ENCODE measurements around the gene SHF. TPM values are rescaled to one million over a fixed set of nuclear protein-coding genes. Genes with fewer than 3 reads are reported as not detected.

The SHF gene
- total RNA-seq, 2 donors from 2014 or later, result 5.6 to 8.3 TPM

DNA sequence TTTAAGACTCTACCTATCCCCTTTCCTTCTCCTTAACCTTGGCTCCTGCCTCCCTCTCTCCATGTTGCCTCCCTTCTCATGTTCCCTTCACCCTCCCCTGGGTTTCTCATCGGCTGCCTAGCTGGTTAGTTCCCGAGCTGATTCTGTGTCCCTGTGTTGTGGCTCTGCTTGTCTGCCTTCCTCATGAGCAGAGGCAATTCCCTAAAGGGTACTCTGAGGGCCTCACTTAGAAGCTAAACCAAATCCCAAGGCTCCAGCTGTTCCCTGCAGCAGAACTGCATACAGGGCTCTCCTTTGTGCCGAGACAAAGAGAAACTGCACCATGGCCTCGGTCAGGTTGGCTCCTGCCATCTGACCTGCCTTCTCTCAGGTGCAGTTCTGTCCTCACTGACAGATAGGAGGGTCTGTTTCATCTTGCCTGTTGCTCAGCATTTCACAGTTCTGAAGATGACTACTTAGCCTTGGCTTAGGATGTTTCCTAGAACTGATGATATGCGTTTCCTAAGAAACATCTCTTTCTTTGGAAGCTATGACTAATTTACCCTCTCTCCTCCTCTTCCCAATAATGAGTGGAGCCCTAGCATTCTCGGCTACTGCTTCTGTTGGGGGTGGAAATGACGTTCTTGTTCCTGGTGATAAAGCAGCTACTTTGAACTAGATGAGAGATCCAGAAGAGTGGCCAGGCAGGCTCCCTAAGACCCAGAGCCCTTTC lies 30.9 kb downstream of the SHF start:
- intact Hi-C loops (cut with DNase I, micrococcal nuclease), result loop anchor here in 1 of 2 donors (5.0 kb wide), 1 partner anchor 50 kb away; no protein-coding TSS in a partner anchor
- no peak for DNase-seq
- no peak for ATAC-seq

DNA sequence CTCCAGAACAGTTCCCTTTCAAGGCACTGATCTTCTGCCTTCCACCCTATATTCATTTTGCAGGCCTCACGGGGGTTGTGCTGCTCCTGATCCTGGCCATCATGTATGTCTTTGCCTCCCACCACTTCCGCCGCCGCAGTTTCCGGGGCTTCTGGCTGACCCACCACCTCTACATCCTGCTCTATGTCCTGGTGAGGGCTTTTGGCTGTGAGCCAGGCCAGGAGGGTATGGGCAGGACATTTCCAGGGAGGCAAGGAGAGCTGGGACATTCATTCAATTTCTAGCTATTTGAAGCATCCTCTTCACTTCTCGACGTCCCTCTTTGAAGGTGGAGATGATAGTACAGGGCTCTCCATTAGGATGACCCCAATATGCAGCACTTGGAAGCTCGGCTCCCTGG lies 32.0 kb downstream of the SHF start:
- no peak for DNase-seq
- intact Hi-C loops (cut with DNase I, micrococcal nuclease), result loop anchor here in 1 of 2 donors (5.0 kb wide), 1 partner anchor 52 kb away; no protein-coding TSS in a partner anchor
- ATAC-seq, result no peak

GRCh38 chr15:45151998-45152828 lies 35.6 kb downstream of the SHF start:
- DNase-seq, result no peak
- intact Hi-C loops (cut with DNase I, micrococcal nuclease), result no loop called here
- no peak for ATAC-seq

DNA sequence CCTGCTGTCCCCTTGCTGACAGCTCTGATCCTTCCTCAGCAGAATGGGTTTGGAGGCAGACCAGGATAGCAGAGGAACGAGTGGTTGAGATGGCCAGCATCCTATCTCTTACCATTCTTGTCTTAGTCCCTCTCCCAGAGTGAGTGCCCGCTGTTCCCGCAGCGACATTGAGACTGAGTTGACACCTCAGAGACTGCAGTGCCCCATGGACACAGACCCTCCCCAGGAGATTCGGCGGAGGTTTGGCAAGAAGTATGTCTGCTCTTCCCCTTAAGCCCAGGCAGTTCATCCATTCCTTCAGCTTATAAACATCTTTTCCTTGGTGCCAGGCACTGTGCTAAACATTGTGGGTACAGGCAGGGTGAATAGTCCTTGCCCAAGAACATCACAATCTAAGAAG lies 36.8 kb downstream of the SHF start:
- intact Hi-C loops (cut with DNase I, micrococcal nuclease), result no loop called here
- DNase-seq (no peak), ATAC-seq (no peak)

GRCh38 chr15:45150481-45150880 lies 37.3 kb downstream of the SHF start:
- no peak for DNase-seq
- ATAC-seq, result no peak
- intact Hi-C loops (cut with DNase I, micrococcal nuclease), result no loop called here

DNA sequence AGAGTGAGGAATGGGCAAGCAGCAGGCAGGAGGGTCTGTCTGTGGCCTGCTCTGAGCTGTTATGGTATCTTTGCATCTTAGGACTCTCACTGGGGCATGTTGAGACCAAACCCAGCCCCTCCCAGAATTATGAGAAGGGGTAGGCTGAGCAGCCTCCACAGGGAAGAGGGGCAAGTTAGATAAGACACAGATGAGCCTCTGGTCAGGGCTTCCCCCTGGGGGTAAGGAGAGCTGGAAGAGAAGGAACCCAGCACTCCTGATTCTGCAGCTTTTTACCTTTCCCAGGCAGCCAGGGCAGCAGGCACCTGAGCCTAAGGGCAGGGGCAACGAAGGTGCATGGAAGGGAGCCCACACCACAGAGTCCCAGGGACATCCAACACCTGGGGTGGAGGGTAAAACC lies 38.7 kb downstream of the SHF start:
- DNase-seq (no peak), ATAC-seq (no peak)
- intact Hi-C loops (cut with DNase I, micrococcal nuclease), result no loop called here

GRCh38 chr15:45148076-45149059 lies 39.4 kb downstream of the SHF start:
- no peak for DNase-seq
- ATAC-seq, result no peak

DNA sequence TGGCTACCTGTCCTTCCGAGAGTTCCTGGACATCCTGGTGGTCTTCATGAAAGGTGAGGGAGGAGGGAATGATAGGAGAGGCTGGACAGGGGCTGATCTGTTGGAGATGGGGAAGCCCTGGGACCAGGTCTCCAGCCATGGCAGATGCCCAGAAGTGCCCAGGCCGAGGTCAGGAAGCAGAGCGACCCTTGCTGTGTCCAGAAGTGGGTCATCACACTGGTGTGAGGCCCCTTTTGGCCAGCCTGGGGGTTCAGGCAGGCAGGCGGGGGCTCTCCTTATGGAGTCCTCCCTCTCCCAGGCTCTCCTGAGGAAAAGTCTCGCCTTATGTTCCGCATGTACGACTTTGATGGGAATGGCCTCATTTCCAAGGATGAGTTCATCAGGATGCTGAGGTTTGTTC lies 40.2 kb downstream of the SHF start:
- DNase-seq (no peak), ATAC-seq (no peak)
- intact Hi-C loops (cut with DNase I, micrococcal nuclease), result no loop called here

More at GRCh38 chr15:45148076-45149059, 39.4 kb downstream of the SHF start:
- intact Hi-C loops (cut with DNase I, micrococcal nuclease), result no loop called here

DNA sequence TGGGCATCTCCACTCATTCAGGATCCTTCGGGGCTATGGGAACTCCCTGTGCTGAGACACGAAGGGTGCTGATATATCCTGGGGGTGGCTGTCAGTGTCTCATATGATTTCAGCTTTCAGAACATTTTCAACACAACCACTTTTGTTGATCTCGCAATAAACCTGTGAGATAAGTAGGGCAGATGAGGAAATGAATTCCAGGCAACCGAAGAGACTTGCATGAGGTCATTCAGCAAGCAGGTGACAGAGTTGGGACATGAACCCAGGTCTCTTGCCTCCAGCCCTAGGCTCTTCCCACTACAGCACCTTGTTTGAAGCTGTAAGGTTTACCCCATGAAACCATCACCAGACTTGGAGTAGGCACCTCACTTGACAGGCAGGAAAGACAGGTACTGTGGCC lies 41.4 kb downstream of the SHF start:
- intact Hi-C loops (cut with DNase I, micrococcal nuclease), result no loop called here
- no peak for DNase-seq
- ATAC-seq, result peak; percentile 82

GRCh38 chr15:45144775-45145174 lies 43.0 kb downstream of the SHF start:
- intact Hi-C loops (cut with DNase I, micrococcal nuclease), result no loop called here
- ATAC-seq (no peak), DNase-seq (no peak)

- intact Hi-C loops (cut with DNase I, micrococcal nuclease), result no loop called here
- no peak for ATAC-seq
- no peak for DNase-seq
Measured at GRCh38 chr15:45143946-45144345, 43.8 kb downstream of the SHF start.

GRCh38 chr15:45143056-45143455 lies 44.7 kb downstream of the SHF start:
- no peak for ATAC-seq
- no peak for DNase-seq
- intact Hi-C loops (cut with DNase I, micrococcal nuclease), result no loop called here

GRCh38 chr15:45141386-45141785 lies 46.4 kb downstream of the SHF start:
- intact Hi-C loops (cut with DNase I, micrococcal nuclease), result no loop called here
- DNase-seq, result no peak
- ATAC-seq, result no peak

DNA sequence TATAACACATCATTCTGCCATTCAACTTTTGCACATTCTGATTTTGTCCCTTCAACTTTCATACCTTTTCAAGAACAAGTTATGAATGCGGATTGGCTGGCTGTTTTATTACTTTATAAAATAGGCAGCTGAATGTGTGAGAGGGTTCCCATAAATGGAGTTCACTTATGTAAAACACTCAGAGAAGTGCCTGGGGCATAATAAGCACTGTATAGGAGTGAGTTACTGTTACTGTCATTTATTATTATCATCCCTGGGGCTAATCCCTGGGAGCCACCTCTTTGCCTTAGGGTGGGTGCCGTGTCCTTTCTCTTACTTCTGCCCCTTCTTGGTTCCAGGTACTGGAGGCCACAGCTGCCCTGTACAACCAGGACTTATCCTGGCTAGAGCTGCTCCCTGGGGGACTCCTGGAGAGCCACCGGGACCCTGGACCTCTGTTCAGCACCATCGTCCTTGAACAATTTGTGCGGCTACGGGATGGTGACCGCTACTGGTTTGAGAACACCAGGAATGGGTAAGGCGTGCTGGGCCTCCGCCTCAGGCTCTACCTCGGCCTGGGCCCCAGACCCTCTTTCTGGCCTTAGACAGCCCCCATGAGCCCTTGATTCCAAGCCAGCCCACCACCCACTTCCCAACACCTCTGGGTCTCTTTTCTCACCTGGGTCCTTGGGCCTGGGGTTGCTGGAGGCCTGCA lies 47.1 kb downstream of the SHF start:
- intact Hi-C loops (cut with DNase I, micrococcal nuclease), result no loop called here
- DNase-seq, result no peak
- ATAC-seq, result no peak

- ATAC-seq (no peak), DNase-seq (no peak)
- intact Hi-C loops (cut with DNase I, micrococcal nuclease), result no loop called here
Measured at GRCh38 chr15:45139770-45140169, 48.0 kb downstream of the SHF start.

DNA sequence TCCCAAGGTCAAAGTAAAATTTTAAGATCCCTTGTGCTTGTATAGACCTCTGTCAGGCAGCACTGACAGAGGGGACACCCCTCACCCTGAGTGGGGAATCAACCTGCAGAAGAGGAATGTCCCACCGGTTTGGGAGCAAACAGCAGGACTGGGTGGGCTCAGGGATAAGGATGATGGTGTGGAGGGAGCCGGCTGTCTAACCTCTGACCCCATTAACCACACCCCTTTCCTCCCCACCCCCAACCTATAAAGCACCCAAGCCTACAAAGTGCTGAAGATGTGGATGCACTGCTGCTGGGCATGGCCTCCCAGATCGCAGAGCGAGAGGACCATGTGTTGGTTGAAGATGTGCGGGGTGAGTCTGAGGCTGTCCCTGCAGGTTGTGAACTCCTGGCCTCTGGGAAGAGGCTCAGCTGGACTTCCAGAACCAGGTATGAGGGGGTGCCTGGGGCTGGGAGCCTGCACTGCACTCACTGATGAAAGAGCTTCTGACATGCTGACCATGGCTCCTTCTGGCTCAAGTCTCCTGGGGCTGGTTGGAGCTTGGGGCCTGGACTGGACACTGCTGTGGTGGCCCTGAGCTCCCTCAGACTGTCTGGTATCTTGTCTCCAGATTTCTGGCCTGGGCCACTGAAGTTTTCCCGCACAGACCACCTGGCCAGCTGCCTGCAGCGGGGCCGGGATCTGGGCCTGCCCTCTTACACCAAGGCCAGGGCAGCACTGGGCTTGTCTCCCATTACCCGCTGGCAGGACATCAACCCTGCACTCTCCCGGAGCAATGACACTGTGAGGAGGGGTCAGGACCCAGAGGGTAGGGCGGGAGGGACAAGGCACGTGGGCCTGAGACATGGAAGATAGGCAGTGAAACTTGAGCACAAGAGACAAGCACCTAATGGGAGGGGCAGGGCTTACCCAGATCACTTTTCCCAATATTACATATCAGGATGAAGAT lies 48.7 kb downstream of the SHF start:
- intact Hi-C loops (cut with DNase I, micrococcal nuclease), result no loop called here
- DNase-seq (no peak), ATAC-seq (no peak)

GRCh38 chr15:45137703-45138102 lies 50.1 kb downstream of the SHF start:
- DNase-seq (no peak), ATAC-seq (no peak)
- intact Hi-C loops (cut with DNase I, micrococcal nuclease), result no loop called here

DNA sequence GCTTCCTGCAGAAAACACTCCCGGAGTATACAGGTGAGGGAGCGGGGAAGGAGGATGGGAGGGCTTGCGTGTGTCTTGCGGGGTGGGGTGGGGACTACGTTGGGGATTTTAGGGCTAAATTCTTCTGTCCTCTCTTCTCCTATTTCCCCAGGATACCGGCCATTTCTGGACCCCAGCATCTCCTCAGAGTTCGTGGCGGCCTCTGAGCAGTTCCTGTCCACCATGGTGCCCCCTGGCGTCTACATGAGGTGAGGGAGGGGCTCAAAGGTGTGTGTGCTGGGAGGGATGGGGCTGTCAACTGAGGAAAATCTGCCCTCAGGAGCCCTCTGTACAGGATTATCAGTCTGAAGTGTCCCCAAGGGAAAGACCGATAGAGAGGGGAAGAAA lies 51.4 kb downstream of the SHF start:
- intact Hi-C loops (cut with DNase I, micrococcal nuclease), result no loop called here
- DNase-seq (peak in 1 of 2 donors; percentile 36), ATAC-seq (peak; percentile 18)

All from left colon (tissue), 2 donors.